ENCODE results near the gene DDX1.

The DDX1 gene

GRCh38 chr2:15584767-15585469 is 6.8 kb upstream of the DDX1 start:
- Histone ChIP-seq H3K4me1 (ENCODE audit: insufficient read depth, low read length) (no peaks in the 10 kb centered on the region), H3K27me3 (ENCODE audit: insufficient read depth, low read length) (no peaks in the 10 kb centered on the region), H3K4me3 (ENCODE audit: low read length) (no peak overlapping the region), H3K36me3 (ENCODE audit: insufficient read depth, low read depth, low read length) (no peaks in the 10 kb centered on the region), H3K9ac (ENCODE audit: low read depth, low read length) (no peak overlapping the region), H3K27ac (ENCODE audit: low read length) (no peak overlapping the region), H3K9me3 (ENCODE audit: insufficient read depth, low read depth, low read length) (no peaks in the 10 kb centered on the region)

GRCh38 chr2:15588329-15588919 is 3.2 kb upstream of the DDX1 start:
- H3K36me3 ChIP-seq (ENCODE audit: insufficient read depth, low read depth, low read length) = no peaks in the 10 kb centered on the region
- H3K4me3 ChIP-seq (ENCODE audit: low read length) = no peak overlapping the region
- H3K27ac ChIP-seq (ENCODE audit: low read length) = no peak overlapping the region
- no peaks in the 10 kb centered on the region; the same call in 1 of the 2 replicates for H3K4me1 ChIP-seq (ENCODE audit: insufficient read depth, low read length)
- H3K9me3 ChIP-seq (ENCODE audit: insufficient read depth, low read depth, low read length) = no peaks in the 10 kb centered on the region
- no peak overlapping the region for H3K9ac ChIP-seq (ENCODE audit: low read depth, low read length)
- H3K27me3 ChIP-seq (ENCODE audit: insufficient read depth, low read length) = no peaks in the 10 kb centered on the region

- Histone ChIP-seq H3K9ac (ENCODE audit: low read depth, low read length) (peak overlapping the region; percentile 97; the same call in 1 of the 2 replicates), H3K27ac (ENCODE audit: low read length) (peak overlapping the region; percentile 6), H3K9me3 (ENCODE audit: insufficient read depth, low read depth, low read length) (no peaks in the 10 kb centered on the region), H3K36me3 (ENCODE audit: insufficient read depth, low read depth, low read length) (peaks cover 21% of the 10 kb centered on the region), H3K4me3 (ENCODE audit: low read length) (peak overlapping the region; percentile 99), H3K27me3 (ENCODE audit: insufficient read depth, low read length) (no peaks in the 10 kb centered on the region), H3K4me1 (ENCODE audit: insufficient read depth, low read length) (no peaks in the 10 kb centered on the region; the same call in 1 of the 2 replicates)
Measured at GRCh38 chr2:15591373-15591691, 336 bp upstream of the DDX1 start.

GRCh38 chr2:15593327-15593705 is 1.6 kb downstream of the DDX1 start:
- no peak overlapping the region for H3K9ac ChIP-seq (ENCODE audit: low read depth, low read length)
- H3K36me3 ChIP-seq (ENCODE audit: insufficient read depth, low read depth, low read length) = peaks cover 41% of the 10 kb centered on the region
- H3K27me3 ChIP-seq (ENCODE audit: insufficient read depth, low read length) = no peaks in the 10 kb centered on the region
- H3K9me3 ChIP-seq (ENCODE audit: insufficient read depth, low read depth, low read length) = no peaks in the 10 kb centered on the region
- no peaks in the 10 kb centered on the region; the same call in 1 of the 2 replicates for H3K4me1 ChIP-seq (ENCODE audit: insufficient read depth, low read length)
- H3K4me3 ChIP-seq (ENCODE audit: low read length) = peak overlapping the region; percentile 99; the same call in 1 of the 2 replicates
- no peak overlapping the region for H3K27ac ChIP-seq (ENCODE audit: low read length)

- H3K27ac ChIP-seq (ENCODE audit: low read length) = no peak overlapping the region
- peaks cover 52% of the 10 kb centered on the region for H3K36me3 ChIP-seq (ENCODE audit: insufficient read depth, low read depth, low read length)
- H3K4me1 ChIP-seq (ENCODE audit: insufficient read depth, low read length) = no peaks in the 10 kb centered on the region; the same call in 1 of the 2 replicates
- H3K9me3 ChIP-seq (ENCODE audit: insufficient read depth, low read depth, low read length) = no peaks in the 10 kb centered on the region
- no peak overlapping the region for H3K4me3 ChIP-seq (ENCODE audit: low read length)
- no peaks in the 10 kb centered on the region for H3K27me3 ChIP-seq (ENCODE audit: insufficient read depth, low read length)
- H3K9ac ChIP-seq (ENCODE audit: low read depth, low read length) = no peak overlapping the region
Measured at GRCh38 chr2:15594291-15595256, 2.9 kb downstream of the DDX1 start.

- Histone ChIP-seq H3K4me1 (ENCODE audit: insufficient read depth, low read length) (no peaks in the 10 kb centered on the region; the same call in 1 of the 2 replicates), H3K4me3 (ENCODE audit: low read length) (no peak overlapping the region), H3K9me3 (ENCODE audit: insufficient read depth, low read depth, low read length) (no peaks in the 10 kb centered on the region), H3K27ac (ENCODE audit: low read length) (no peak overlapping the region), H3K27me3 (ENCODE audit: insufficient read depth, low read length) (no peaks in the 10 kb centered on the region), H3K36me3 (ENCODE audit: insufficient read depth, low read depth, low read length) (peaks cover 61% of the 10 kb centered on the region), H3K9ac (ENCODE audit: low read depth, low read length) (no peak overlapping the region)
Measured at GRCh38 chr2:15595342-15595905, 3.8 kb downstream of the DDX1 start.

- Histone ChIP-seq H3K4me3 (ENCODE audit: low read length) (no peak overlapping the region), H3K36me3 (ENCODE audit: insufficient read depth, low read depth, low read length) (peaks cover 66% of the 10 kb centered on the region), H3K27ac (ENCODE audit: low read length) (no peak overlapping the region)
Measured at GRCh38 chr2:15595936-15596335, 4.3 kb downstream of the DDX1 start.

GRCh38 chr2:15596350-15596749 is 4.7 kb downstream of the DDX1 start:
- Histone ChIP-seq H3K9ac (ENCODE audit: low read depth, low read length) (no peak overlapping the region), H3K27me3 (ENCODE audit: insufficient read depth, low read length) (no peaks in the 10 kb centered on the region), H3K27ac (ENCODE audit: low read length) (no peak overlapping the region), H3K4me1 (ENCODE audit: insufficient read depth, low read length) (no peaks in the 10 kb centered on the region), H3K4me3 (ENCODE audit: low read length) (no peak overlapping the region), H3K36me3 (ENCODE audit: insufficient read depth, low read depth, low read length) (peaks cover 70% of the 10 kb centered on the region), H3K9me3 (ENCODE audit: insufficient read depth, low read depth, low read length) (no peaks in the 10 kb centered on the region)

More at GRCh38 chr2:15595936-15596335, 4.3 kb downstream of the DDX1 start:
- Histone ChIP-seq H3K4me1 (ENCODE audit: insufficient read depth, low read length) (no peaks in the 10 kb centered on the region; the same call in 1 of the 2 replicates), H3K27me3 (ENCODE audit: insufficient read depth, low read length) (no peaks in the 10 kb centered on the region), H3K9ac (ENCODE audit: low read depth, low read length) (no peak overlapping the region), H3K9me3 (ENCODE audit: insufficient read depth, low read depth, low read length) (no peaks in the 10 kb centered on the region)

GRCh38 chr2:15596968-15597367 is 5.3 kb downstream of the DDX1 start:
- H3K4me3 ChIP-seq (ENCODE audit: low read length) = no peak overlapping the region
- no peak overlapping the region for H3K27ac ChIP-seq (ENCODE audit: low read length)
- H3K4me1 ChIP-seq (ENCODE audit: insufficient read depth, low read length) = no peaks in the 10 kb centered on the region
- peaks cover 76% of the 10 kb centered on the region for H3K36me3 ChIP-seq (ENCODE audit: insufficient read depth, low read depth, low read length)
- no peaks in the 10 kb centered on the region for H3K27me3 ChIP-seq (ENCODE audit: insufficient read depth, low read length)
- no peaks in the 10 kb centered on the region for H3K9me3 ChIP-seq (ENCODE audit: insufficient read depth, low read depth, low read length)
- no peak overlapping the region for H3K9ac ChIP-seq (ENCODE audit: low read depth, low read length)

GRCh38 chr2:15599994-15600393 is 8.3 kb downstream of the DDX1 start:
- Histone ChIP-seq H3K4me3 (ENCODE audit: low read length) (no peak overlapping the region), H3K9ac (ENCODE audit: low read depth, low read length) (no peak overlapping the region), H3K27ac (ENCODE audit: low read length) (no peak overlapping the region), H3K9me3 (ENCODE audit: insufficient read depth, low read depth, low read length) (no peaks in the 10 kb centered on the region), H3K36me3 (ENCODE audit: insufficient read depth, low read depth, low read length) (peaks cover 99% of the 10 kb centered on the region), H3K4me1 (ENCODE audit: insufficient read depth, low read length) (no peaks in the 10 kb centered on the region), H3K27me3 (ENCODE audit: insufficient read depth, low read length) (no peaks in the 10 kb centered on the region)

GRCh38 chr2:15601681-15602080 is 10.0 kb downstream of the DDX1 start:
- peaks cover 99% of the 10 kb centered on the region for H3K36me3 ChIP-seq (ENCODE audit: insufficient read depth, low read depth, low read length)
- no peaks in the 10 kb centered on the region for H3K4me1 ChIP-seq (ENCODE audit: insufficient read depth, low read length)
- no peaks in the 10 kb centered on the region for H3K9me3 ChIP-seq (ENCODE audit: insufficient read depth, low read depth, low read length)

More at GRCh38 chr2:15601681-15602080, 10.0 kb downstream of the DDX1 start:
- no peak overlapping the region for H3K9ac ChIP-seq (ENCODE audit: low read depth, low read length)
- H3K27ac ChIP-seq (ENCODE audit: low read length) = no peak overlapping the region
- no peak overlapping the region for H3K4me3 ChIP-seq (ENCODE audit: low read length)
- no peaks in the 10 kb centered on the region for H3K27me3 ChIP-seq (ENCODE audit: insufficient read depth, low read length)

Data from iPS-20b (cell line).